ENCODE results near the gene CGB1. TPM values are rescaled to one million over a fixed set of nuclear protein-coding genes. Genes with fewer than 3 reads are reported as not detected.
A peak's percentile ranks its signal among the peaks of the same experiment; 100 is the strongest.

CGB1 gene
- total and polyA plus RNA-seq, 9 of the 15 experiments (the other 6 are each of a cell fraction or from before 2014, with no cell fraction given), result not detected

DNA sequence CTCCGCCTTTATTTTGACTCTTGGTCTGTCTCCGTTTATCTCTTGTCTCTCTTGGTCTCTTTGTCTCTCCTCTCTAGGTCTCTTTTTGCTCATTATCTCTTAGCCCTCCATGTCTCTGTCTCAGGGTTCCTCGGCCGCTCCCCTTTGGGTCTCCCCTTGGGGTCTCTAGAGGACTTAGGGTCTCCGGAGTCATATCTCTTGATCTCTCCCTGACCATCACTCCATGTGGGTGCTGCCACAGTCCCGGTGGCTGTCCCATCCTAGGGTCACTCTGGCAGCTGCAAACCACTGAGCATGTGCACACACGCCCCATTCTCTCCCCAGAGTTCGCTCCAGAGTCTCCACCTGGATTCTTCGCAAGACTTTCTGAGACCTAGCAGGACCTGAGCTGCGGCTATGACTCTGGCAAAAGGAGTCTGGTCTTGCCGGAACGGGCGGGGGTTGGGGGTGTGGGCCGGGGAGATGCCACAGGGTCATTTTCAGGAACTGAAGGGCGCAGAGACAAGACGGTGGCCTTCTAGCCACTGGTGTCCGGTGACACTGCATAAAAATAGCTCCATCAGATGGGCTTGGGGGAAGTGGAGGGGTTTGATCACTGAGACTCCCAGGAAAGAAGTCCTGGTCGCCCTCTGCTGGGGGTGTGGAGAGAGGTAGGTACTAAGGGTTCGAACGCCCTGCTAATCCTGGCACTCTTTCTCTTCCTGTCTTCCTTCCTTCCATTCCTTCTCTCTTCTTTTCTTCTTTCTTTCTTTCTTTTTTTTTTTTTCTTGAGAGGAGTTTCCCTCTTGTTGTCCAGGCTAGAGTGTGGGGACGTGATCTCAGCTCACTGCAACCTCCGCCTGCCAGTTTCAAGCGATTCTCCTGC is 37.1 kb upstream of the CGB1 start (continued):
- TF ChIP-seq, protein P1, sequence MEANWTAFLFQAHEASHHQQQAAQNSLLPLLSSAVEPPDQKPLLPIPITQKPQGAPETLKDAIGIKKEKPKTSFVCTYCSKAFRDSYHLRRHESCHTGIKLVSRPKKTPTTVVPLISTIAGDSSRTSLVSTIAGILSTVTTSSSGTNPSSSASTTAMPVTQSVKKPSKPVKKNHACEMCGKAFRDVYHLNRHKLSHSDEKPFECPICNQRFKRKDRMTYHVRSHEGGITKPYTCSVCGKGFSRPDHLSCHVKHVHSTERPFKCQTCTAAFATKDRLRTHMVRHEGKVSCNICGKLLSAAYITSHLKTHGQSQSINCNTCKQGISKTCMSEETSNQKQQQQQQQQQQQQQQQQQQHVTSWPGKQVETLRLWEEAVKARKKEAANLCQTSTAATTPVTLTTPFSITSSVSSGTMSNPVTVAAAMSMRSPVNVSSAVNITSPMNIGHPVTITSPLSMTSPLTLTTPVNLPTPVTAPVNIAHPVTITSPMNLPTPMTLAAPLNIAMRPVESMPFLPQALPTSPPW (CRISPR knock-in tag; IDR thresholded peaks at IDR 0.05), result peak; percentile 69
- no peak for TF ChIP-seq ZNF146 (CRISPR knock-in tag; IDR thresholded peaks at IDR 0.05; ENCODE audit: unreplicated experiment)
- TF ChIP-seq, protein P2, sequence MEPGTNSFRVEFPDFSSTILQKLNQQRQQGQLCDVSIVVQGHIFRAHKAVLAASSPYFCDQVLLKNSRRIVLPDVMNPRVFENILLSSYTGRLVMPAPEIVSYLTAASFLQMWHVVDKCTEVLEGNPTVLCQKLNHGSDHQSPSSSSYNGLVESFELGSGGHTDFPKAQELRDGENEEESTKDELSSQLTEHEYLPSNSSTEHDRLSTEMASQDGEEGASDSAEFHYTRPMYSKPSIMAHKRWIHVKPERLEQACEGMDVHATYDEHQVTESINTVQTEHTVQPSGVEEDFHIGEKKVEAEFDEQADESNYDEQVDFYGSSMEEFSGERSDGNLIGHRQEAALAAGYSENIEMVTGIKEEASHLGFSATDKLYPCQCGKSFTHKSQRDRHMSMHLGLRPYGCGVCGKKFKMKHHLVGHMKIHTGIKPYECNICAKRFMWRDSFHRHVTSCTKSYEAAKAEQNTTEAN (CRISPR knock-in tag; IDR thresholded peaks at IDR 0.05), result no peak
- TF ChIP-seq, protein P3, sequence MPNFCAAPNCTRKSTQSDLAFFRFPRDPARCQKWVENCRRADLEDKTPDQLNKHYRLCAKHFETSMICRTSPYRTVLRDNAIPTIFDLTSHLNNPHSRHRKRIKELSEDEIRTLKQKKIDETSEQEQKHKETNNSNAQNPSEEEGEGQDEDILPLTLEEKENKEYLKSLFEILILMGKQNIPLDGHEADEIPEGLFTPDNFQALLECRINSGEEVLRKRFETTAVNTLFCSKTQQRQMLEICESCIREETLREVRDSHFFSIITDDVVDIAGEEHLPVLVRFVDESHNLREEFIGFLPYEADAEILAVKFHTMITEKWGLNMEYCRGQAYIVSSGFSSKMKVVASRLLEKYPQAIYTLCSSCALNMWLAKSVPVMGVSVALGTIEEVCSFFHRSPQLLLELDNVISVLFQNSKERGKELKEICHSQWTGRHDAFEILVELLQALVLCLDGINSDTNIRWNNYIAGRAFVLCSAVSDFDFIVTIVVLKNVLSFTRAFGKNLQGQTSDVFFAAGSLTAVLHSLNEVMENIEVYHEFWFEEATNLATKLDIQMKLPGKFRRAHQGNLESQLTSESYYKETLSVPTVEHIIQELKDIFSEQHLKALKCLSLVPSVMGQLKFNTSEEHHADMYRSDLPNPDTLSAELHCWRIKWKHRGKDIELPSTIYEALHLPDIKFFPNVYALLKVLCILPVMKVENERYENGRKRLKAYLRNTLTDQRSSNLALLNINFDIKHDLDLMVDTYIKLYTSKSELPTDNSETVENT (CRISPR knock-in tag; IDR thresholded peaks at IDR 0.05), result no peak
- no peak for TF ChIP-seq EHMT2 (IDR thresholded peaks at IDR 0.05)
- no peak for TF ChIP-seq BACH1 (tag; IDR thresholded peaks at IDR 0.05)
- TF ChIP-seq, protein P4, sequence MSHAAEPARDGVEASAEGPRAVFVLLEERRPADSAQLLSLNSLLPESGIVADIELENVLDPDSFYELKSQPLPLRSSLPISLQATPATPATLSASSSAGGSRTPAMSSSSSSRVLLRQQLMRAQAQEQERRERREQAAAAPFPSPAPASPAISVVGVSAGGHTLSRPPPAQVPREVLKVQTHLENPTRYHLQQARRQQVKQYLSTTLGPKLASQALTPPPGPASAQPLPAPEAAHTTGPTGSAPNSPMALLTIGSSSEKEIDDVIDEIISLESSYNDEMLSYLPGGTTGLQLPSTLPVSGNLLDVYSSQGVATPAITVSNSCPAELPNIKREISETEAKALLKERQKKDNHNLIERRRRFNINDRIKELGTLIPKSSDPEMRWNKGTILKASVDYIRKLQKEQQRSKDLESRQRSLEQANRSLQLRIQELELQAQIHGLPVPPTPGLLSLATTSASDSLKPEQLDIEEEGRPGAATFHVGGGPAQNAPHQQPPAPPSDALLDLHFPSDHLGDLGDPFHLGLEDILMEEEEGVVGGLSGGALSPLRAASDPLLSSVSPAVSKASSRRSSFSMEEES (CRISPR knock-in tag; IDR thresholded peaks at IDR 0.05), result no peak
- TF ChIP-seq, protein P5, sequence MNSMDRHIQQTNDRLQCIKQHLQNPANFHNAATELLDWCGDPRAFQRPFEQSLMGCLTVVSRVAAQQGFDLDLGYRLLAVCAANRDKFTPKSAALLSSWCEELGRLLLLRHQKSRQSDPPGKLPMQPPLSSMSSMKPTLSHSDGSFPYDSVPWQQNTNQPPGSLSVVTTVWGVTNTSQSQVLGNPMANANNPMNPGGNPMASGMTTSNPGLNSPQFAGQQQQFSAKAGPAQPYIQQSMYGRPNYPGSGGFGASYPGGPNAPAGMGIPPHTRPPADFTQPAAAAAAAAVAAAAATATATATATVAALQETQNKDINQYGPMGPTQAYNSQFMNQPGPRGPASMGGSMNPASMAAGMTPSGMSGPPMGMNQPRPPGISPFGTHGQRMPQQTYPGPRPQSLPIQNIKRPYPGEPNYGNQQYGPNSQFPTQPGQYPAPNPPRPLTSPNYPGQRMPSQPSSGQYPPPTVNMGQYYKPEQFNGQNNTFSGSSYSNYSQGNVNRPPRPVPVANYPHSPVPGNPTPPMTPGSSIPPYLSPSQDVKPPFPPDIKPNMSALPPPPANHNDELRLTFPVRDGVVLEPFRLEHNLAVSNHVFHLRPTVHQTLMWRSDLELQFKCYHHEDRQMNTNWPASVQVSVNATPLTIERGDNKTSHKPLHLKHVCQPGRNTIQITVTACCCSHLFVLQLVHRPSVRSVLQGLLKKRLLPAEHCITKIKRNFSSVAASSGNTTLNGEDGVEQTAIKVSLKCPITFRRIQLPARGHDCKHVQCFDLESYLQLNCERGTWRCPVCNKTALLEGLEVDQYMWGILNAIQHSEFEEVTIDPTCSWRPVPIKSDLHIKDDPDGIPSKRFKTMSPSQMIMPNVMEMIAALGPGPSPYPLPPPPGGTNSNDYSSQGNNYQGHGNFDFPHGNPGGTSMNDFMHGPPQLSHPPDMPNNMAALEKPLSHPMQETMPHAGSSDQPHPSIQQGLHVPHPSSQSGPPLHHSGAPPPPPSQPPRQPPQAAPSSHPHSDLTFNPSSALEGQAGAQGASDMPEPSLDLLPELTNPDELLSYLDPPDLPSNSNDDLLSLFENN (IDR thresholded peaks at IDR 0.05; ENCODE audit: low read depth in 2 of 2, low read length in 2 of 2), result no peak
- TF ChIP-seq ELF1 (tag; IDR thresholded peaks at IDR 0.05), result 0 out of 2 replicates have a peak, but pooled peaks have one; percentile 30
- TF ChIP-seq NCOA6 (IDR thresholded peaks at IDR 0.05), result no peak
- TF ChIP-seq SRSF1 (IDR thresholded peaks at IDR 0.05; ENCODE audit: low read depth, low read length), result no peak
- TF ChIP-seq MAFG (tag; conservative IDR thresholded peaks at IDR 0.05), result peak; percentile 79
- TF ChIP-seq, protein P6, sequence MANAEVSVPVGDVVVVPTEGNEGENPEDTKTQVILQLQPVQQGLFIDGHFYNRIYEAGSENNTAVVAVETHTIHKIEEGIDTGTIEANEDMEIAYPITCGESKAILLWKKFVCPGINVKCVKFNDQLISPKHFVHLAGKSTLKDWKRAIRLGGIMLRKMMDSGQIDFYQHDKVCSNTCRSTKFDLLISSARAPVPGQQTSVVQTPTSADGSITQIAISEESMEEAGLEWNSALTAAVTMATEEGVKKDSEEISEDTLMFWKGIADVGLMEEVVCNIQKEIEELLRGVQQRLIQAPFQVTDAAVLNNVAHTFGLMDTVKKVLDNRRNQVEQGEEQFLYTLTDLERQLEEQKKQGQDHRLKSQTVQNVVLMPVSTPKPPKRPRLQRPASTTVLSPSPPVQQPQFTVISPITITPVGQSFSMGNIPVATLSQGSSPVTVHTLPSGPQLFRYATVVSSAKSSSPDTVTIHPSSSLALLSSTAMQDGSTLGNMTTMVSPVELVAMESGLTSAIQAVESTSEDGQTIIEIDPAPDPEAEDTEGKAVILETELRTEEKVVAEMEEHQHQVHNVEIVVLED (CRISPR knock-in tag; IDR thresholded peaks at IDR 0.05), result no peak

Measured in K562 (cell line).